Measurements from ENCODE around the gene PPIB.

GRCh38 chr15:64151727-64152506 is 10.9 kb downstream of the PPIB start, which contains the start of gene SNX22:
- no peak for TF ChIP-seq CTCF (IDR thresholded peaks at IDR 0.05)
- no peak for TF ChIP-seq POLR2A (IDR thresholded peaks at IDR 0.05)

Measured in adrenal gland (tissue), 5 donors.